ENCODE data around the gene CRTC1.
"Not testable (repeated sequence)": the region's sequence is repeated elsewhere in the genome, so short reads cannot be mapped to it uniquely, and the experiment has no call there.

Gene CRTC1

GRCh38 chr19:18669524-18669817 lies 14.0 kb upstream of the CRTC1 start:
- no peak for DNase-seq (ENCODE audit: low read depth)

GRCh38 chr19:18669883-18670282 lies 13.6 kb upstream of the CRTC1 start:
- no peak for DNase-seq (ENCODE audit: low read depth)

GRCh38 chr19:18670312-18670711 lies 13.2 kb upstream of the CRTC1 start:
- no peak for DNase-seq (ENCODE audit: low read depth)

GRCh38 chr19:18671303-18672043 lies 12.0 kb upstream of the CRTC1 start:
- DNase-seq (ENCODE audit: low read depth), result no peak

- DNase-seq (ENCODE audit: low read depth), result no peak
Observed at GRCh38 chr19:18672044-18672451, 11.4 kb upstream of the CRTC1 start.

- DNase-seq (ENCODE audit: low read depth), result no peak
Observed at GRCh38 chr19:18672606-18673337, 10.7 kb upstream of the CRTC1 start.

GRCh38 chr19:18674616-18675015 lies 8.9 kb upstream of the CRTC1 start:
- DNase-seq (ENCODE audit: low read depth), result no peak

- DNase-seq (ENCODE audit: low read depth), result no peak
Observed at GRCh38 chr19:18675779-18676178, 7.7 kb upstream of the CRTC1 start.

- no peak for DNase-seq (ENCODE audit: low read depth)
Observed at GRCh38 chr19:18676692-18677091, 6.8 kb upstream of the CRTC1 start.

- no peak for DNase-seq (ENCODE audit: low read depth)
Observed at GRCh38 chr19:18677156-18677555, 6.3 kb upstream of the CRTC1 start.

GRCh38 chr19:18680148-18680547 lies 3.3 kb upstream of the CRTC1 start:
- DNase-seq (ENCODE audit: low read depth), result not testable (repeated sequence)

- DNase-seq (ENCODE audit: low read depth), result no peak
Observed at GRCh38 chr19:18682807-18683108, 722 bp upstream of the CRTC1 start.

GRCh38 chr19:18683958-18684641 lies 620 bp downstream of the CRTC1 start:
- no peak for DNase-seq (ENCODE audit: low read depth)

GRCh38 chr19:18684642-18684993 lies 1.1 kb downstream of the CRTC1 start:
- DNase-seq (ENCODE audit: low read depth), result no peak

- DNase-seq (ENCODE audit: low read depth), result no peak
Observed at GRCh38 chr19:18685597-18686190, 2.2 kb downstream of the CRTC1 start.

GRCh38 chr19:18687740-18688465 lies 4.4 kb downstream of the CRTC1 start:
- DNase-seq (ENCODE audit: low read depth), result no peak

GRCh38 chr19:18696023-18696422 lies 12.5 kb downstream of the CRTC1 start:
- no peak for DNase-seq (ENCODE audit: low read depth)

GRCh38 chr19:18697680-18698079 lies 14.2 kb downstream of the CRTC1 start:
- no peak for DNase-seq (ENCODE audit: low read depth)

- DNase-seq (ENCODE audit: low read depth), result no peak
Observed at GRCh38 chr19:18698321-18699167, 15.1 kb downstream of the CRTC1 start.

- no peak for DNase-seq (ENCODE audit: low read depth)
Observed at GRCh38 chr19:18699403-18700054, 16.0 kb downstream of the CRTC1 start.

All from stimulated activated CD8-positive, alpha-beta memory T cell treated with anti-CD3 and anti-CD28 coated beads, Interleukin-12 subunit alpha, Interleukin-12 subunit beta, amount 100 ng/mL, for 4 hours (primary cell).